HepG2 (cell line): ENCODE results near the gene DAO.

Experiments
- NBN ChIP-seq: fragments of 450-650 bp; conservative IDR thresholded peaks from 2 replicates; pipeline ENCODE4 v1.6.1; 2017
- PPARG ChIP-seq: conservative IDR thresholded peaks from 2 replicates; pipeline ENCODE4 v1.6.1; 2016; ENCODE audit warnings: missing biosample characterization, missing genetic modification reagents
- THAP11 ChIP-seq: IDR thresholded peaks from 2 replicates; pipeline ENCODE4 v1.6.1; 2016; ENCODE audit warnings: missing biosample characterization, missing genetic modification reagents
- ZFP36 ChIP-seq: fragments of 150-350 bp; IDR thresholded peaks from 2 replicates; pipeline ENCODE4 v1.6.1; 2018; ENCODE audit warnings: borderline replicate concordance, low read length, low read depth; ENCODE audit not compliant: partially characterized antibody
- ZNF484 ChIP-seq: sonication (generic); formaldehyde crosslinking; IDR thresholded peaks from 2 replicates; pipeline ENCODE4 v1.5.1; 2020; ENCODE audit warnings: mild to moderate bottlenecking, low read depth, missing genetic modification reagents, borderline replicate concordance
- ZNF556 ChIP-seq: sonication (generic); formaldehyde crosslinking; IDR thresholded peaks from 2 replicates; pipeline ENCODE4 v1.4.0; 2020; ENCODE audit warnings: mild to moderate bottlenecking, missing genetic modification reagents, borderline replicate concordance
- ZNF839 ChIP-seq: sonication (generic); formaldehyde crosslinking; IDR thresholded peaks from 2 replicates; pipeline ENCODE4 v1.4.0; 2020; ENCODE audit warnings: missing genetic modification reagents, mild to moderate bottlenecking, borderline replicate concordance
- TF ChIP-seq, protein P1 (sequence below): sonication (generic); formaldehyde crosslinking; IDR thresholded peaks from 2 replicates; pipeline ENCODE4 v1.4.0; 2020; ENCODE audit warnings: missing genetic modification reagents
- TF ChIP-seq, protein P2 (sequence below): sonication (generic); formaldehyde crosslinking; IDR thresholded peaks from 2 replicates; pipeline ENCODE4 v1.5.1; 2020; ENCODE audit warnings: mild to moderate bottlenecking, missing genetic modification reagents, borderline replicate concordance
- TF ChIP-seq, protein P3 (sequence below): sonication (generic); formaldehyde crosslinking; IDR thresholded peaks from 2 replicates; pipeline ENCODE4 v1.5.0; 2020; ENCODE audit warnings: mild to moderate bottlenecking, missing genetic modification reagents, moderate library complexity
- TF ChIP-seq, protein P4 (sequence below): sonication (generic); formaldehyde crosslinking; IDR thresholded peaks from 2 replicates; pipeline ENCODE4 v1.8.1; 2022; ENCODE audit warnings: mild to moderate bottlenecking, missing genetic modification reagents
- TF ChIP-seq, protein P5 (sequence below): sonication (generic); formaldehyde crosslinking; IDR thresholded peaks from 2 replicates; pipeline ENCODE4 v1.5.1; 2020; ENCODE audit warnings: mild to moderate bottlenecking, missing genetic modification reagents

DNA sequence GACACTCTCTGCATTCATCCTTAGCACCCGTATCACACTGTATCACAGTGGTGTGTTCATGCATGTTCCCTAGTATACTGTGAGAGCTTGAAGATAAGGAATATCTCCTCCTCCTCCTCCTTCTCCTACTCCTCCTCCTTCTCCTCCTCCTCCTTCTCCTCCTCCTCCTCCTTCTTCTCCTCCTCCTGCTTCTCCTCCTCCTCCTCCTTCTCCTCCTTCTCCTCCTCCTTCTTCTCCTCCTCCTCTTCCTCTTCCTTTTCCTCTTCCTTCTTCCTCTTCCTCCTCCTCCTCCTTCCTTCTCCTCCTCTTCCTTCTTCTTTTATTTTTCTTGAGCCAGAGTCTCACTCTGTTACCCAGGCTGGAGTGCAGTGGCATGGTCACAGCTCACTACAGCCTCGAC, 27.1 kb downstream of the DAO start:
- TF ChIP-seq, protein P1, sequence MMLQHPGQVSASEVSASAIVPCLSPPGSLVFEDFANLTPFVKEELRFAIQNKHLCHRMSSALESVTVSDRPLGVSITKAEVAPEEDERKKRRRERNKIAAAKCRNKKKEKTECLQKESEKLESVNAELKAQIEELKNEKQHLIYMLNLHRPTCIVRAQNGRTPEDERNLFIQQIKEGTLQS (CRISPR knock-in tag), result no peak
- TF ChIP-seq, protein P2, sequence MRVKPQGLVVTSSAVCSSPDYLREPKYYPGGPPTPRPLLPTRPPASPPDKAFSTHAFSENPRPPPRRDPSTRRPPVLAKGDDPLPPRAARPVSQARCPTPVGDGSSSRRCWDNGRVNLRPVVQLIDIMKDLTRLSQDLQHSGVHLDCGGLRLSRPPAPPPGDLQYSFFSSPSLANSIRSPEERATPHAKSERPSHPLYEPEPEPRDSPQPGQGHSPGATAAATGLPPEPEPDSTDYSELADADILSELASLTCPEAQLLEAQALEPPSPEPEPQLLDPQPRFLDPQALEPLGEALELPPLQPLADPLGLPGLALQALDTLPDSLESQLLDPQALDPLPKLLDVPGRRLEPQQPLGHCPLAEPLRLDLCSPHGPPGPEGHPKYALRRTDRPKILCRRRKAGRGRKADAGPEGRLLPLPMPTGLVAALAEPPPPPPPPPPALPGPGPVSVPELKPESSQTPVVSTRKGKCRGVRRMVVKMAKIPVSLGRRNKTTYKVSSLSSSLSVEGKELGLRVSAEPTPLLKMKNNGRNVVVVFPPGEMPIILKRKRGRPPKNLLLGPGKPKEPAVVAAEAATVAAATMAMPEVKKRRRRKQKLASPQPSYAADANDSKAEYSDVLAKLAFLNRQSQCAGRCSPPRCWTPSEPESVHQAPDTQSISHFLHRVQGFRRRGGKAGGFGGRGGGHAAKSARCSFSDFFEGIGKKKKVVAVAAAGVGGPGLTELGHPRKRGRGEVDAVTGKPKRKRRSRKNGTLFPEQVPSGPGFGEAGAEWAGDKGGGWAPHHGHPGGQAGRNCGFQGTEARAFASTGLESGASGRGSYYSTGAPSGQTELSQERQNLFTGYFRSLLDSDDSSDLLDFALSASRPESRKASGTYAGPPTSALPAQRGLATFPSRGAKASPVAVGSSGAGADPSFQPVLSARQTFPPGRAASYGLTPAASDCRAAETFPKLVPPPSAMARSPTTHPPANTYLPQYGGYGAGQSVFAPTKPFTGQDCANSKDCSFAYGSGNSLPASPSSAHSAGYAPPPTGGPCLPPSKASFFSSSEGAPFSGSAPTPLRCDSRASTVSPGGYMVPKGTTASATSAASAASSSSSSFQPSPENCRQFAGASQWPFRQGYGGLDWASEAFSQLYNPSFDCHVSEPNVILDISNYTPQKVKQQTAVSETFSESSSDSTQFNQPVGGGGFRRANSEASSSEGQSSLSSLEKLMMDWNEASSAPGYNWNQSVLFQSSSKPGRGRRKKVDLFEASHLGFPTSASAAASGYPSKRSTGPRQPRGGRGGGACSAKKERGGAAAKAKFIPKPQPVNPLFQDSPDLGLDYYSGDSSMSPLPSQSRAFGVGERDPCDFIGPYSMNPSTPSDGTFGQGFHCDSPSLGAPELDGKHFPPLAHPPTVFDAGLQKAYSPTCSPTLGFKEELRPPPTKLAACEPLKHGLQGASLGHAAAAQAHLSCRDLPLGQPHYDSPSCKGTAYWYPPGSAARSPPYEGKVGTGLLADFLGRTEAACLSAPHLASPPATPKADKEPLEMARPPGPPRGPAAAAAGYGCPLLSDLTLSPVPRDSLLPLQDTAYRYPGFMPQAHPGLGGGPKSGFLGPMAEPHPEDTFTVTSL (CRISPR knock-in tag), result no peak
- TF ChIP-seq ZNF556 (CRISPR knock-in tag), result no peak
- no peak for TF ChIP-seq ZNF484 (CRISPR knock-in tag)
- TF ChIP-seq, protein P3, sequence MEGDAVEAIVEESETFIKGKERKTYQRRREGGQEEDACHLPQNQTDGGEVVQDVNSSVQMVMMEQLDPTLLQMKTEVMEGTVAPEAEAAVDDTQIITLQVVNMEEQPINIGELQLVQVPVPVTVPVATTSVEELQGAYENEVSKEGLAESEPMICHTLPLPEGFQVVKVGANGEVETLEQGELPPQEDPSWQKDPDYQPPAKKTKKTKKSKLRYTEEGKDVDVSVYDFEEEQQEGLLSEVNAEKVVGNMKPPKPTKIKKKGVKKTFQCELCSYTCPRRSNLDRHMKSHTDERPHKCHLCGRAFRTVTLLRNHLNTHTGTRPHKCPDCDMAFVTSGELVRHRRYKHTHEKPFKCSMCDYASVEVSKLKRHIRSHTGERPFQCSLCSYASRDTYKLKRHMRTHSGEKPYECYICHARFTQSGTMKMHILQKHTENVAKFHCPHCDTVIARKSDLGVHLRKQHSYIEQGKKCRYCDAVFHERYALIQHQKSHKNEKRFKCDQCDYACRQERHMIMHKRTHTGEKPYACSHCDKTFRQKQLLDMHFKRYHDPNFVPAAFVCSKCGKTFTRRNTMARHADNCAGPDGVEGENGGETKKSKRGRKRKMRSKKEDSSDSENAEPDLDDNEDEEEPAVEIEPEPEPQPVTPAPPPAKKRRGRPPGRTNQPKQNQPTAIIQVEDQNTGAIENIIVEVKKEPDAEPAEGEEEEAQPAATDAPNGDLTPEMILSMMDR, result no peak
- TF ChIP-seq, protein P4, sequence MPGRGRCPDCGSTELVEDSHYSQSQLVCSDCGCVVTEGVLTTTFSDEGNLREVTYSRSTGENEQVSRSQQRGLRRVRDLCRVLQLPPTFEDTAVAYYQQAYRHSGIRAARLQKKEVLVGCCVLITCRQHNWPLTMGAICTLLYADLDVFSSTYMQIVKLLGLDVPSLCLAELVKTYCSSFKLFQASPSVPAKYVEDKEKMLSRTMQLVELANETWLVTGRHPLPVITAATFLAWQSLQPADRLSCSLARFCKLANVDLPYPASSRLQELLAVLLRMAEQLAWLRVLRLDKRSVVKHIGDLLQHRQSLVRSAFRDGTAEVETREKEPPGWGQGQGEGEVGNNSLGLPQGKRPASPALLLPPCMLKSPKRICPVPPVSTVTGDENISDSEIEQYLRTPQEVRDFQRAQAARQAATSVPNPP (CRISPR knock-in tag), result no peak
- TF ChIP-seq ZFP36, result no peak
- TF ChIP-seq ZNF839 (CRISPR knock-in tag), result no peak
- TF ChIP-seq, protein P5, sequence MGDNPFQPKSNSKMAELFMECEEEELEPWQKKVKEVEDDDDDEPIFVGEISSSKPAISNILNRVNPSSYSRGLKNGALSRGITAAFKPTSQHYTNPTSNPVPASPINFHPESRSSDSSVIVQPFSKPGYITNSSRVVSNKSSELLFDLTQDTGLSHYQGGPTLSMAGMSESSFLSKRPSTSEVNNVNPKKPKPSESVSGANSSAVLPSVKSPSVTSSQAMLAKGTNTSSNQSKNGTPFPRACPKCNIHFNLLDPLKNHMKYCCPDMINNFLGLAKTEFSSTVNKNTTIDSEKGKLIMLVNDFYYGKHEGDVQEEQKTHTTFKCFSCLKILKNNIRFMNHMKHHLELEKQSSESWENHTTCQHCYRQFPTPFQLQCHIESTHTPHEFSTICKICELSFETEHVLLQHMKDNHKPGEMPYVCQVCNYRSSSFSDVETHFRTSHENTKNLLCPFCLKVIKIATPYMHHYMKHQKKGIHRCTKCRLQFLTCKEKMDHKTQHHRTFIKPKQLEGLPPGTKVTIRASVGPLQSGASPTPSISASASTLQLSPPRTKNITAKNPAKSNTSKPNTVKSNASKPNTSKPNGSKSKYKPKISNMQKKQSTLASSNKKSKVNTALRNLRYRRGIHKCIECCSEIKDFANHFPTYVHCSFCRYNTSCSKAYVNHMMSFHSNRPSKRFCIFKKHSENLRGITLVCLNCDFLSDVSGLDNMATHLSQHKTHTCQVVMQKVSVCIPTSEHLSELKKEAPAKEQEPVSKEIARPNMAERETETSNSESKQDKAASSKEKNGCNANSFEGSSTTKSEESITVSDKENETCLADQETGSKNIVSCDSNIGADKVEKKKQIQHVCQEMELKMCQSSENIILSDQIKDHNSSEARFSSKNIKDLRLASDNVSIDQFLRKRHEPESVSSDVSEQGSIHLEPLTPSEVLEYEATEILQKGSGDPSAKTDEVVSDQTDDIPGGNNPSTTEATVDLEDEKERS, result no peak
- TF ChIP-seq PPARG (CRISPR knock-in tag), result no peak
- no peak for TF ChIP-seq THAP11
- no peak for TF ChIP-seq NBN
